Neural cell (in vitro differentiated cells): ENCODE measurements around the gene ACAD9. TPM values are rescaled to one million over a fixed set of nuclear protein-coding genes. Genes with fewer than 3 reads are reported as not detected.

Experiments used
- H2AFZ ChIP-seq: fragments of 200-600, 300-800 bp; sonication (generic), shearing (Covaris generic); 2 replicates; pipeline ENCODE4 v1.6.0; 2014; ENCODE audit warnings: low read depth, mild to moderate bottlenecking, antibody characterized with exemption, low read length, moderate library complexity
- H3F3A ChIP-seq: fragments of 200-600 bp; shearing (Covaris generic); 2 replicates; pipeline ENCODE4 v1.6.1; 2016; ENCODE audit warnings: mild to moderate bottlenecking, moderate library complexity, mixed read lengths, antibody characterized with exemption, low read length; ENCODE audit not compliant: insufficient read depth, poor library complexity, severe bottlenecking
- H3K27ac ChIP-seq: fragments of 200-600, 300-800 bp; sonication (generic), shearing (Covaris generic); 2 replicates; pipeline ENCODE4 v1.5.1; 2014; ENCODE audit warnings: mild to moderate bottlenecking, low read length, moderate library complexity
- H3K27me3 ChIP-seq: fragments of 300-800, 200-600 bp; sonication (generic), shearing (Covaris generic); 2 replicates; pipeline ENCODE4 v1.6.0; 2014; ENCODE audit warnings: mild to moderate bottlenecking, low read depth, low read length, moderate library complexity; ENCODE audit not compliant: insufficient read depth
- H3K36me3 ChIP-seq: fragments of 300-800, 200-600 bp; sonication (generic), shearing (Covaris generic); 2 replicates; pipeline ENCODE4 v1.5.1; 2014; ENCODE audit warnings: mild to moderate bottlenecking, antibody characterized with exemption, low read length, moderate library complexity; ENCODE audit not compliant: insufficient read depth
- H3K4me2 ChIP-seq: fragments of 300-800, 200-600 bp; sonication (generic), shearing (Covaris generic); 2 replicates; pipeline ENCODE4 v1.6.0; 2014; ENCODE audit warnings: mild to moderate bottlenecking, low read length
- H3K4me3 ChIP-seq: fragments of 300-800, 200-600 bp; sonication (generic), shearing (Covaris generic); 2 replicates; pipeline ENCODE4 v1.5.1; 2014; ENCODE audit warnings: mild to moderate bottlenecking, low read length, moderate library complexity
- H3K79me2 ChIP-seq: fragments of 200-600 bp; shearing (Covaris generic); replicated peaks from 2 replicates; pipeline ENCODE4 v1.6.0; 2014; ENCODE audit warnings: mild to moderate bottlenecking, low read length, moderate library complexity; ENCODE audit not compliant: insufficient read depth
- H3K9ac ChIP-seq: fragments of 300-800, 200-600 bp; sonication (generic), shearing (Covaris generic); 2 replicates; pipeline ENCODE4 v1.6.1; 2016; ENCODE audit warnings: mild to moderate bottlenecking, low read length, mixed read lengths
- H3K9me2 ChIP-seq: fragments of 200-600 bp; shearing (Covaris generic); 2 replicates; pipeline ENCODE4 v1.6.1; 2016; ENCODE audit warnings: mild to moderate bottlenecking, low read length, mixed read lengths; ENCODE audit not compliant: insufficient read depth
- H3K9me3 ChIP-seq: fragments of 200-600, 300-800 bp; sonication (generic), shearing (Covaris generic); 2 replicates; pipeline ENCODE4 v1.6.1; 2016; ENCODE audit warnings: mild to moderate bottlenecking, mixed run types, low read length, moderate library complexity, mixed read lengths
- H4K20me1 ChIP-seq: fragments of 200-600 bp; shearing (Covaris generic); 2 replicates; pipeline ENCODE4 v1.6.1; 2016; ENCODE audit warnings: mild to moderate bottlenecking, mixed run types; ENCODE audit not compliant: insufficient read depth
- EP300 ChIP-seq: fragments of 450-650 bp; conservative IDR thresholded peaks from 2 replicates; pipeline ENCODE4 v1.6.1; 2014; ENCODE audit warnings: antibody characterized with exemption, mild to moderate bottlenecking, moderate library complexity; ENCODE audit not compliant: poor library complexity, severe bottlenecking
- EZH2 ChIP-seq: fragments of 200-600, 300-800 bp; shearing (Covaris generic), sonication (generic); IDR thresholded peaks from 2 replicates; pipeline ENCODE4 v1.6.1; 2014; ENCODE audit warnings: antibody characterized with exemption, low read length, borderline replicate concordance, mild to moderate bottlenecking; ENCODE audit not compliant: insufficient read depth, poor library complexity, severe bottlenecking
- MXI1 ChIP-seq: fragments of 450-650 bp; conservative IDR thresholded peaks from 2 replicates; pipeline ENCODE4 v1.6.1; 2014; ENCODE audit warnings: antibody characterized with exemption, mild to moderate bottlenecking; ENCODE audit not compliant: poor library complexity, severe bottlenecking
- POLR2AphosphoS5 ChIP-seq: IDR thresholded peaks from 2 replicates; pipeline ENCODE4 v1.6.1; 2012
- RAD21 ChIP-seq: fragments of 450-650 bp; conservative IDR thresholded peaks from 2 replicates; pipeline ENCODE4 v1.6.1; 2014; ENCODE audit warnings: antibody characterized with exemption, mild to moderate bottlenecking, moderate library complexity
- SMC3 ChIP-seq: fragments of 450-650 bp; conservative IDR thresholded peaks from 2 replicates; pipeline ENCODE4 v1.6.1; 2014; ENCODE audit warnings: antibody characterized with exemption, mild to moderate bottlenecking, moderate library complexity; ENCODE audit not compliant: poor library complexity
- TAF1 ChIP-seq: IDR thresholded peaks from 2 replicates; pipeline ENCODE4 v1.6.1; 2012; ENCODE audit warnings: low read depth
- polyA plus RNA-seq: library from polyadenylated mRNA; depleted of rRNA; stranded (reverse); fragments of >200 nt; gene quantifications from 2 replicates; pipeline ENCODE4 v1.2.3, GENCODE V29; 2014
- TF ChIP-seq, protein P1 (sequence below): fragments of 450-650 bp; IDR thresholded peaks from 2 replicates; pipeline ENCODE4 v1.5.1; 2014; ENCODE audit warnings: antibody characterized with exemption, mild to moderate bottlenecking, moderate library complexity; ENCODE audit not compliant: poor library complexity, severe bottlenecking
- TF ChIP-seq, protein P2 (sequence below): IDR thresholded peaks from 2 replicates; pipeline ENCODE4 v1.6.1; 2012; ENCODE audit warnings: borderline replicate concordance

The ACAD9 gene
- polyA plus RNA-seq, 1 donor from 2014 or later: 33.5 TPM

DNA sequence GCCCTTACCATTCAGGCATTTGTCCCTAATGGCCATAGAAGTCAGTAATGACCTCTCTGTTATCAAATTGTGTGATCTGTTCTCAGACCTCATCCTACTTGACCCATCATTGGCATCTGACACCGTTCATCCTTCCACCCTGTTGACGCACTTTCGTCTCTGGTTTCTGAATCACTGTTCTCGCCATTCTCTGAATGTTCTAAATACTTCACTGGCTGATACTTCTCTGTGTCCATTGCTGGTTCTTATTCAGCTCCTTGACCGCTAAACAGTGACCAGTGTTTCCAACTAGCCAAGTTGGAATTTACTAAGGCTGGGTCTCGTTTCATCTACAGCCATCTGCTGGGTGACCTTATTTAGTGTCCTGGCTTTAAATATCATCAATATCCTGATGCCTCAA, 2.2 kb downstream of the ACAD9 start:
- Histone ChIP-seq H3K9me2 (no peaks in the 10 kb centered on the region), H3K79me2 (peaks cover 41% of the 10 kb centered on the region), H3K4me2 (peak overlapping the region; percentile 37), H3K27ac (no peak overlapping the region), H3K9me3 (no peaks in the 10 kb centered on the region), H3K9ac (no peak overlapping the region), H2AFZ (no peak overlapping the region), H3K36me3 (no peaks in the 10 kb centered on the region), H3K4me3 (peak overlapping the region; percentile 71), H3K27me3 (no peaks in the 10 kb centered on the region), H3F3A (no peaks in the 10 kb centered on the region), H4K20me1 (no peaks in the 10 kb centered on the region)
- TF ChIP-seq SMC3 (no peak), RAD21 (no peak), MXI1 (no peak), TAF1 (no peak), EZH2 (no peak), POLR2AphosphoS5 (no peak), EP300 (no peak)
- TF ChIP-seq, protein P1, sequence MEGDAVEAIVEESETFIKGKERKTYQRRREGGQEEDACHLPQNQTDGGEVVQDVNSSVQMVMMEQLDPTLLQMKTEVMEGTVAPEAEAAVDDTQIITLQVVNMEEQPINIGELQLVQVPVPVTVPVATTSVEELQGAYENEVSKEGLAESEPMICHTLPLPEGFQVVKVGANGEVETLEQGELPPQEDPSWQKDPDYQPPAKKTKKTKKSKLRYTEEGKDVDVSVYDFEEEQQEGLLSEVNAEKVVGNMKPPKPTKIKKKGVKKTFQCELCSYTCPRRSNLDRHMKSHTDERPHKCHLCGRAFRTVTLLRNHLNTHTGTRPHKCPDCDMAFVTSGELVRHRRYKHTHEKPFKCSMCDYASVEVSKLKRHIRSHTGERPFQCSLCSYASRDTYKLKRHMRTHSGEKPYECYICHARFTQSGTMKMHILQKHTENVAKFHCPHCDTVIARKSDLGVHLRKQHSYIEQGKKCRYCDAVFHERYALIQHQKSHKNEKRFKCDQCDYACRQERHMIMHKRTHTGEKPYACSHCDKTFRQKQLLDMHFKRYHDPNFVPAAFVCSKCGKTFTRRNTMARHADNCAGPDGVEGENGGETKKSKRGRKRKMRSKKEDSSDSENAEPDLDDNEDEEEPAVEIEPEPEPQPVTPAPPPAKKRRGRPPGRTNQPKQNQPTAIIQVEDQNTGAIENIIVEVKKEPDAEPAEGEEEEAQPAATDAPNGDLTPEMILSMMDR: no peak
- TF ChIP-seq, protein P2, sequence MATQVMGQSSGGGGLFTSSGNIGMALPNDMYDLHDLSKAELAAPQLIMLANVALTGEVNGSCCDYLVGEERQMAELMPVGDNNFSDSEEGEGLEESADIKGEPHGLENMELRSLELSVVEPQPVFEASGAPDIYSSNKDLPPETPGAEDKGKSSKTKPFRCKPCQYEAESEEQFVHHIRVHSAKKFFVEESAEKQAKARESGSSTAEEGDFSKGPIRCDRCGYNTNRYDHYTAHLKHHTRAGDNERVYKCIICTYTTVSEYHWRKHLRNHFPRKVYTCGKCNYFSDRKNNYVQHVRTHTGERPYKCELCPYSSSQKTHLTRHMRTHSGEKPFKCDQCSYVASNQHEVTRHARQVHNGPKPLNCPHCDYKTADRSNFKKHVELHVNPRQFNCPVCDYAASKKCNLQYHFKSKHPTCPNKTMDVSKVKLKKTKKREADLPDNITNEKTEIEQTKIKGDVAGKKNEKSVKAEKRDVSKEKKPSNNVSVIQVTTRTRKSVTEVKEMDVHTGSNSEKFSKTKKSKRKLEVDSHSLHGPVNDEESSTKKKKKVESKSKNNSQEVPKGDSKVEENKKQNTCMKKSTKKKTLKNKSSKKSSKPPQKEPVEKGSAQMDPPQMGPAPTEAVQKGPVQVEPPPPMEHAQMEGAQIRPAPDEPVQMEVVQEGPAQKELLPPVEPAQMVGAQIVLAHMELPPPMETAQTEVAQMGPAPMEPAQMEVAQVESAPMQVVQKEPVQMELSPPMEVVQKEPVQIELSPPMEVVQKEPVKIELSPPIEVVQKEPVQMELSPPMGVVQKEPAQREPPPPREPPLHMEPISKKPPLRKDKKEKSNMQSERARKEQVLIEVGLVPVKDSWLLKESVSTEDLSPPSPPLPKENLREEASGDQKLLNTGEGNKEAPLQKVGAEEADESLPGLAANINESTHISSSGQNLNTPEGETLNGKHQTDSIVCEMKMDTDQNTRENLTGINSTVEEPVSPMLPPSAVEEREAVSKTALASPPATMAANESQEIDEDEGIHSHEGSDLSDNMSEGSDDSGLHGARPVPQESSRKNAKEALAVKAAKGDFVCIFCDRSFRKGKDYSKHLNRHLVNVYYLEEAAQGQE: no peak

DNA sequence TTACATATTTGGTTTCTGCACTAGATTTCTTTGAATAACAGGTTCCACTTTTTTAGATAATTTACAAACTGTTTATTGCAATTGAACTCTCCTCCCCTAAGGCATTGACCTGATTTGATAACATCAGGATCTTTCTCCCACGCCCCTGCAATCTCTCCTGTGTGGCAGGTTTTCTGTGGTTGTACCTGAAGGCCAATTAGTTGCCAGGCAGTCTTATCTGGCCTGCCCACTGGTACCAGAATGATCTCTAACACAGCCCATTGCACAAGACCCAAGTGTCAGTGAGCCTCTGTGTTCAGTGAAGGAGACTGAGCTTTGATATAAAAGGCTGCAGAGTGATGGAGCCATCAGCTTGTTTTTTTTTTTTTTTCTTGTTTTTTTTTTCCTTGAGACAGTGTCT, 3.3 kb downstream of the ACAD9 start:
- Histone ChIP-seq H3K79me2 (peaks cover 41% of the 10 kb centered on the region), H3K9ac (no peak overlapping the region)

More for the DNA sequence above, 3.3 kb downstream of the ACAD9 start:
- Histone ChIP-seq H3K36me3 (no peaks in the 10 kb centered on the region), H2AFZ (no peak overlapping the region), H3K9me2 (no peaks in the 10 kb centered on the region), H3K4me2 (no peak overlapping the region), H3F3A (no peaks in the 10 kb centered on the region), H3K27ac (no peak overlapping the region), H3K4me3 (peak overlapping the region; percentile 71), H3K27me3 (no peaks in the 10 kb centered on the region), H3K9me3 (no peaks in the 10 kb centered on the region), H4K20me1 (no peaks in the 10 kb centered on the region)
- no peak for TF ChIP-seq TAF1
- no peak for TF ChIP-seq SMC3
- no peak for TF ChIP-seq EP300
- no peak for TF ChIP-seq MXI1
- TF ChIP-seq, protein P2: no peak
